AG04450 (cell line): ENCODE measurements around the gene LHFPL3. TPM values are rescaled to one million over a fixed set of nuclear protein-coding genes. Genes with fewer than 3 reads are reported as not detected.
A peak's percentile ranks its signal among the peaks of the same experiment; 100 is the strongest.

Experiments used
- CTCF ChIA-PET: fragments of 300-600, 350-600 bp; formaldehyde crosslinking; extraction: SDS; loops from one replicate; lab custom pipeline; 2022; ENCODE audit warnings: antibody characterized with exemption, inconsistent platforms; lab: Charles Lee
- POLR2A ChIA-PET: fragments of 350-600 bp; formaldehyde crosslinking; extraction: SDS; loops from one replicate; lab custom pipeline; 2021; ENCODE audit warnings: antibody characterized with exemption, inconsistent platforms; lab: Yijun Ruan, JAX
- DNase-seq: peaks from one replicate; pipeline ENCODE4 v3.0.0-alpha.2; 2011; ENCODE audit warnings: low read depth, low spot score
- H3K27ac ChIP-seq: one replicate; pipeline ENCODE4 v1.5.1; 2012; ENCODE audit warnings: low read depth, low read length, control low read depth
- H3K27me3 ChIP-seq: one replicate; pipeline ENCODE4 v1.6.0; 2012; ENCODE audit warnings: low read length; ENCODE audit not compliant: control insufficient read depth, insufficient read depth
- H3K4me3 ChIP-seq: 2 replicates; pipeline ENCODE4 v1.5.1; 2011; ENCODE audit warnings: mild to moderate bottlenecking, low read depth, low read length, control low read depth
- H3K9me3 ChIP-seq: 2 replicates; pipeline ENCODE4 v1.5.1; 2012; ENCODE audit warnings: low read length; ENCODE audit not compliant: control insufficient read depth, insufficient read depth
- polyA plus RNA-seq: library from polyadenylated mRNA; depleted of rRNA; stranded (reverse); fragments of >200 nt; gene quantifications from 2 replicates; pipeline ENCODE4 v1.2.3, GENCODE V29; 2011
- TF ChIP-seq, protein P1 (sequence below): IDR thresholded peaks from 2 replicates; pipeline ENCODE4 v1.5.1; 2011; ENCODE audit warnings: low read depth, low read length, control low read depth, inconsistent platforms

Gene LHFPL3
- polyA plus RNA-seq, 1 experiment: not detected

DNA sequence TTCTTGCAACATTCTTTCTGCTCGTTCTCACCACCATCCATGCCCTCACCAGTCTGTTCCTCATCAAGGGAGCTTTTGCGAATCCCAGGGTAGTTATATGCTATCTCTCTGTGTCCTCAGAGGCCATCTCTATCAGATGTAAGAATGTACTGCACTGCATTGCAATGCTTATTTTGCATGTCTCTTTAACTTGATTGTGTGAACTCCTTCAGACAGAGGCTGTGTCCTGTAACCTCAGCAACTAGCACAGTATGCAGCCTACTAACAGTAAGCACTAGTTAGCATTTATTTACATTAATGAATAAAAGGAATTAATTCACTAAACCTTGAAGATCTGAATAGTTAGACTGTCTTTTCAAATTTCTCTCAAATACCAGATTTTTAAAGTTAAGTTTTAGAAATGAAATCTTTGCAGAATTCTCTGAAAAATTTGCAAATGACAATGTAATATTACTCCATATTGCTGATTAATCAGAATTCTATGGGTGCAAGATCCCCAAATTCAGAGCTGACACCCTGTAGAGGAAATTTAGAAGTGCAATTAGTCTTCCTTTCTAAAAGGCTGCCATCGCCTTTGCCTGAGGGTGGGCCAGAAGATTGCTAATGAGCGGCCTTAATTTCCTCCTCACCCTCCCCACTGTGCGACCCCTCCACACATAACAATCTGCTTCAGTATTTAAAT is 10.3 kb upstream of the LHFPL3 start:
- DNase-seq: no peak
- TF ChIP-seq, protein P1, sequence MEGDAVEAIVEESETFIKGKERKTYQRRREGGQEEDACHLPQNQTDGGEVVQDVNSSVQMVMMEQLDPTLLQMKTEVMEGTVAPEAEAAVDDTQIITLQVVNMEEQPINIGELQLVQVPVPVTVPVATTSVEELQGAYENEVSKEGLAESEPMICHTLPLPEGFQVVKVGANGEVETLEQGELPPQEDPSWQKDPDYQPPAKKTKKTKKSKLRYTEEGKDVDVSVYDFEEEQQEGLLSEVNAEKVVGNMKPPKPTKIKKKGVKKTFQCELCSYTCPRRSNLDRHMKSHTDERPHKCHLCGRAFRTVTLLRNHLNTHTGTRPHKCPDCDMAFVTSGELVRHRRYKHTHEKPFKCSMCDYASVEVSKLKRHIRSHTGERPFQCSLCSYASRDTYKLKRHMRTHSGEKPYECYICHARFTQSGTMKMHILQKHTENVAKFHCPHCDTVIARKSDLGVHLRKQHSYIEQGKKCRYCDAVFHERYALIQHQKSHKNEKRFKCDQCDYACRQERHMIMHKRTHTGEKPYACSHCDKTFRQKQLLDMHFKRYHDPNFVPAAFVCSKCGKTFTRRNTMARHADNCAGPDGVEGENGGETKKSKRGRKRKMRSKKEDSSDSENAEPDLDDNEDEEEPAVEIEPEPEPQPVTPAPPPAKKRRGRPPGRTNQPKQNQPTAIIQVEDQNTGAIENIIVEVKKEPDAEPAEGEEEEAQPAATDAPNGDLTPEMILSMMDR: no peak
- no peaks in the 10 kb centered on the region for H3K27me3 ChIP-seq
- CTCF ChIA-PET: no interaction called here
- no peaks in the 10 kb centered on the region for H3K9me3 ChIP-seq
- POLR2A ChIA-PET: no interaction called here
- H3K4me3 ChIP-seq: no peak overlapping the region
- H3K27ac ChIP-seq: no peak overlapping the region

GRCh38 chr7:104327534-104327933 is 869 bp upstream of the LHFPL3 start:
- peaks cover 30% of the 10 kb centered on the region for H3K27me3 ChIP-seq
- POLR2A ChIA-PET: no interaction called here
- DNase-seq: no peak

DNA sequence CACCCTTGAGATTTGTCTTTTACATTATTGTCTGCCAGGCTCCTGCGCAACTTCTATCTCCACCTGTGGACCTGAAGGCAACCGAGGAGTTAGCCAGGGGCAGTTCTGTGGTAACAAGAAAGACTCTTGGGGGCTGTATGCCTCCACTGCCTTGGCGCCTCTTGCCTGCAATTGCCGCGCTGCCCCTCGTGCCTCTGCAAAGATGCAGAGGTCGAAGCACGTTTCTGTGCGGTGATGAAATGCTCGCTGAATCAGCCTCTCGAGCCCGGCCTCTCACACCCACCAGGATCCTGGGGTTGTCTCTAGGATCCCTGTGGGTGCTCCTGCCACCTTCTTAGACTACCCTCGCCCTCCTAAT is 486 bp upstream of the LHFPL3 start:
- no peak overlapping the region for H3K27ac ChIP-seq
- TF ChIP-seq, protein P1: no peak
- CTCF ChIA-PET: no interaction called here
- no peak for DNase-seq
- POLR2A ChIA-PET: no interaction called here
- no peaks in the 10 kb centered on the region for H3K9me3 ChIP-seq
- peaks cover 30% of the 10 kb centered on the region for H3K27me3 ChIP-seq
- H3K4me3 ChIP-seq: no peak overlapping the region

More at GRCh38 chr7:104327534-104327933, 869 bp upstream of the LHFPL3 start:
- CTCF ChIA-PET: no interaction called here
- Histone ChIP-seq H3K4me3 (no peak overlapping the region), H3K27ac (no peak overlapping the region), H3K9me3 (no peaks in the 10 kb centered on the region)
- TF ChIP-seq, protein P1: no peak

- Histone ChIP-seq H3K4me3 (peak overlapping the region; percentile 34), H3K9me3 (no peaks in the 10 kb centered on the region), H3K27ac (no peak overlapping the region), H3K27me3 (peaks cover 30% of the 10 kb centered on the region)
- TF ChIP-seq, protein P1: no peak
- CTCF ChIA-PET: no interaction called here
- POLR2A ChIA-PET: no interaction called here
- no peak for DNase-seq
These were observed 795 bp downstream of the LHFPL3 start for GRCh38 chr7:104328970-104329825.

GRCh38 chr7:104341546-104341945 is 13.1 kb downstream of the LHFPL3 start:
- DNase-seq: no peak
- Histone ChIP-seq H3K27ac (no peak overlapping the region), H3K4me3 (no peak overlapping the region), H3K9me3 (no peaks in the 10 kb centered on the region), H3K27me3 (no peaks in the 10 kb centered on the region)
- ChIA-PET POLR2A (no interaction called here), CTCF (interaction anchor here (0.5 to 0.6 kb wide), 2 partner anchors 8 to 68 kb away, joined by 3 to 4 read pairs; no protein-coding TSS in a partner anchor)
- TF ChIP-seq, protein P1: no peak
